NCI-H774 (cell line): ENCODE measurements around the gene MAPK14.
A peak's percentile ranks its signal among the peaks of the same experiment; 100 is the strongest.

ENCODE experiments used
- DNase-seq: peaks from one replicate; lab custom pipeline; 2025; lab: John Stamatoyannopoulos, UW

Gene MAPK14

DNA sequence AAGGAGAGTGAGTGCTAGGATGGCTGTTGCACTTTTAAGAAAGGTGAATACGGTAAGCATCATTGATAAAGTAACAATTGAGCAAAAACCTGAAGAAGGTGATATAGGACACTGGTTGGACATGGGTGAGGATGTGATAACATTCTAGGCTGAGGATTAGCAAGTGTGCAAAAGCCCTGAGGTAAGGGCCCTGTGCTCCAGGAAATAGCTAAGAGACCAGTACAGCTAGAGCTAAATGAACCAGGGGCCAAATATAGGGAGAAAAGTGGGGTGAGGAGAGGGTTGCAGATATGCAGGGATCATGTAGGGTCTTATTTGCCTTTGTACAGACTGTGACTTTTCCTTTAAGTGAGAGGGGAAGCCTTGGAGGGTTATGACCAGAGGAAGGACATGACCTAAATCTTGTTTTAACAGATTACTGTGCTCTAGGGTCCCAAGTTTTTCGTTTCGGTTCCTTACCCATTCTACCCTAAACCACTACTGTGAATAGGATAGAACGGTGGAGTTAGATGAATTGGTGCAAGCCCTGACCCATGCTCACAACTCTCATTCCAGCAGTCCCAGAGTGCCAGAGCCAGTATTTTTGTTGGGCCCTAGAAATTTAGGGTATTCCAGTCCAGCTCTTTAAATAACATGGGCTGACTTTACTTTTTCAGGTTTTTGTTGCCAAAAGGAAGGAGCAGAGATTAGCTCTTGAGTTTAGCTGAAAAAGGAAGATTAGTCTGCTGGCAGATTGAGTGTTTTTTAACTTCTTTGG is 10.7 kb downstream of the MAPK14 start:
- no peak for DNase-seq

DNA sequence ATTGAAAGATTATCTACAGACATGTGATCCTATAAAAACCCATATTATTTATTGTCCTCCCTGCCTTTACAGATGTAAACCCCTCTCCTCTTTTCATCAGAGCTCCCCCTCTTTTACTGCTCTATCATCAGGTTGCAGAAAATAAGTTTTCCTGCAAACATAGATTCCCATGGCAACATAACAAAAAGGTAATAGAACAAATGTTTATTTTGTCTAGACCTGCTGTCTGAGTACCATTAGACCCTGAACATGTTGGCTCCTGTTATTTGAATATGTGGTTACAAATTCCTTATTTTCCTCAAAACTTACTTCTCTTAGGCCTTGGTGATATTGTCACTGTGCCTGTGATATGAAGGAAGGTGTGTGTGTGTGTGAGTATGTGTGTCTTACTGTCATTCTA is 11.5 kb downstream of the MAPK14 start:
- DNase-seq: peak; percentile 16

DNA sequence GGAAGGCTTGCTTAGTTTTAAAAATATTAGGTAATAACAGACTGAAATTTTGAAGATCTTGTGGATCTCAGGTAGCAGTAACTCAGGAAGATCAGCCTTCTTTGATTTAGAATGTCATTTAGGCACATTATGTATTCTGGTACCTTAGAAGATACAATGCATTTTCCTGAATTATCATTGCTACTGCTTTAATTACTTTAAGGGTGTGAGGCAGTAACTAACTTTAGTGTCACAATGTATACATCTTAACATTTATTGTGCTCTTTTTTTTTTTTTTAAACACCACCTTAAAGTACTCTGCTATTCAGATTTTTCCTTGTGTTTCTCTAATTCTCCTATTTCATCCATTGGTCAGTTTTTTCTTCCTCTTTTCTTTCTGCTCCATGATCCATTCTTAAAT is 13.3 kb downstream of the MAPK14 start:
- DNase-seq: no peak

DNA sequence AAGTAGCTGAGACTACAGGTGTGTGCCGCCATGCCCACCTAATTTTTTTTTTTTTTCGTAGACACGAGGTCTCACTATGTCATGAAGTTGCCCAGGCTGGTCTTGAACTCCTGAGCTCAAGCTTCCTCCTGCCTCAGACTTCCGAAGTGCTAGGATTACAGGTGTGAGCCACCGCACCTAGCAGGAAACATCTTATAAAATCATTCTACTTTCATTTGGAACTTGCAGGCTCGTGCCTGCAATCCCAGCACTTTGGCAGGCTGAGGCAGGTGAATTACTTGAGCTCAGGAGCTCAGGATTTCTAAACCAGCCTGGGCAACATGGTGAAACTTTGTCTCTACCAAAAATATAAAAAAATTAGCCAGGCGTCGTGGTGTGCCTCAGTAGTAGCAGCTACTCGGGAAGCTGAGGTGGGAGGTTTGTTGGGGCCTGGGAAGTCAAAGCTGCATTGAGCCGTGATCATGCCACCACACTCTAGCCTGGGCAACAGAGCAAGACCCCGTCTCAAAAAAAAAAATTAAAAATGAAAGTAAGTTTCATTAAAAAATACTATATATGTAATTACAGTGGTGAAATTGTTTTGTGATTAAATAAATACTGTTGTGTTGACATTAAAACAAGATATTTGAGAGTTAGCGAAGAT is 15.1 kb downstream of the MAPK14 start:
- DNase-seq: no peak

DNA sequence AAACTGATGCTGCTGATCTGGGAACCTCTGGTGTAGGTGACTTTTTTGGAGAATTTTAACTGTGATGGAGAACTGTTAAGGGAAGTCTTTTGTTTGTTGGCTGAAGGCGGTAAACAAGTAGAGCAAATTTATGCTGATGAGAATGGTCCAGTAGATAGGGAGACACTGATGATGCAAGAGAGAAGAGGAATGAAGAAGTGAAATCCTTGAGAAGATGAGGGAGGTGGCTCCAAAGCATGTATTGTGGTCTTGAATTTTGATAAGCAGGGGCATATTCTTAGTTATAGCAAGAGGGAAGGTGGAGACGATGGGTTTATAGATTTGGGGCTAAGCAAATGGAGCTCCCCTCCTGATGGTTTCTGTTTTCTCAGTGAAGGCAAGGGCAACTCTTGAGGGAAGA is 22.0 kb downstream of the MAPK14 start:
- no peak for DNase-seq

DNA sequence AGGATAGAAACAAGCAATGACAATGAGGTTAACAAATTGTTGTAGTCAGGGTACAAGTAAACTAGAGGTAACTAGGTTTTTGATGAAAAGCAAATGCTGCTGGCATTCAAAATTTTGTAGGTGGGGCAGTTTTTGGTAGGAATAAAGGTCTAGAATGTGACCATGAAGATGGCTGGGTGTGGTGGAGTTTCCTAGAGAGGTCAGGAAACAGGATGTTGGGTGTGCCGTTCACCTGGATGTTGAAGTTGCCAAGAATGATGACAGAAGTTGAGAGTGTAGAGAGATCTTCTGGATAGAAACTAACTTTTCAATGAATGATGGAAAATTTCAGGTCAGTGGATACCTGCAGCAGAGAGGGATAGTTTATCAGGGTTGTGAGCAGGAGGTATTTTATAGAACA is 22.7 kb downstream of the MAPK14 start:
- no peak for DNase-seq

DNA sequence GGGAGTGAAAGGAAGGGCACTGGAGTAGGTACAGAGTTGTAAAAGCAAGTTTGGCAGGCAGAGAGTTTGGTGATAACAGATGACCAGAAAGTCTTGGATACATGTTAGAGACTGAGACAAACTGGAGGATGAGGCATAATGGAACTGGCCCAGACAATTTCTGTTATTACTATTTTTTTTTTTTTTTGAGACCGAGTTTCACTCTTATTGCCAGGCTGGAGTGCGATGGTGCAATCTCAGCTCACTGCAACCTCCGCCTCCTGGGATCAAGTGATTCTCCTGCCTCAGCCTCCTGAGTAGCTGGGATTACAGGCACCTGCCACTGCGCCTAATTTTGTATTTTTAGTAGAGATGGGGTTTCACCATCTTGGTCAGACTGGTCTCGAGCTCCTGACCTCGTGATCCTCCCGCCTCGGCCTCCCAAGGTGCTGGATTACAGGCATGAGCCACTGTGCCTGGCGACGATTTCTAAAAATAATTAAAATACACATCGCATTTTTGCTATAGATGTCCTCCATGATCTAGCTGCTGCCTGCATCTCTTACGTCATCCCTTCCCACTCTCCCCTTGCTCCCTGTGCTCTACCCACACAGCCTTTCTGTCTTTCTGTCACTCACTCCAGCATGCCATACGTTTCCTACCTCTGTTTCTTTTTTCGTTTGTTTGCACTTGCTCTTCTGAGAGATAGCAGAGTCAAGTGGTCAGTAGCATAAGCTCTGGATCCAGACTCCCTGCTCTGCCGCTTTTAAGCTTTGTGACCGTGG is 23.5 kb downstream of the MAPK14 start:
- no peak for DNase-seq

DNA sequence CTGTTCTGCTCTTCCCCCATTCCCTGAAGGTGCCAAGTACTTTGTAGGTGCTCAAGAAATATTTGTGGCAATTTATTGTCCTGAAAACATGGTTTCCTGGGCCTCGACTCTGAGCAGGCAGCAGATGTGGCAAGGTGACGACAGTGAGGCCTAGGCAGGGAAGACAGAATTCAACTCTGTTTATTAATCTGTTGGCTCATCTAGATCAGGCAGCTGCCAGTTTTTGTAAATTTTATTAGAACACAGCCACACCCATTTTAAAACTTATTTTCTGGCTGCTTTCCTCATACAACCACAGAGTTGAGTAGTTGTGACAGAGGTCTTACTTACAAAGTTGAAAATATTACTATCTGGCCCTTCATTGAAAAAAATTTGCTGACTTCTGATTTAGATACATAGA is 24.5 kb downstream of the MAPK14 start:
- DNase-seq: no peak

DNA sequence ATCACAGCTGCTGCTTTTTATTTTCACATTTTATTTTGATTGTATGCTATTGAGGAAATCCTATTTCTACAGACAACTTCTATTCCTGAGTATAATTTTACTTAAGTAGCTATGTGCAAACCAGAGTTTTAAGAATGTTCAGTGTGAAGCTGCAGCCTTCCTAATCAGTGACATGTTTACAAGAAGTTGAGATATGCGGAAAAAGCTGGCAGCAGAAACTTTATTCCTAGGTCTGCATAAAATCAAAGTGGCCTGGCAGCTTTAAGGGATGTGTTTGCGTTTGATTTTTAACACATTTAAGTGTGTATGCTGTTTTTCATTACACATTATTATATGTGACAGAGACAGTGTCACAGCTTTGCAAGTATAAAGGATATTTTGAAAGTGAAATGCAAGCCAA is 26.3 kb downstream of the MAPK14 start:
- DNase-seq: no peak

DNA sequence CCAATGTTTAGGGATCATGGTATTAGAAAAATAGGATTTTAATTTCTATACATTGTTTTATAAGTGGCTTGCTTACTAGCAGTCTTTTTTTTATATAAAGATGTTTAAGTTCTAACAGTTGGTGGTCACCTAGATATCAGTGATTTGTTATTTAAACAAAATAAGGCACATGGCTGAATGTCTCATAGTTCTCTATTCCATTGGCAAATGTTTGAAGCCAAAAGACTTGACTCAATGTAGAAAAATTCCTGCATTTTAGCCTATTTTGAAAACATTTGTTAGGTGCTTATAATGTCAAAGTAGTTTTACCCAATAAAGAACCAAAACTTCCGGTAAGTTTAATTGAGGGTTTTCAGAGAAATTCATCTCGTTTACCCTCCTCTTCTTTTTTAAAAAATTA is 26.8 kb downstream of the MAPK14 start:
- no peak for DNase-seq

DNA sequence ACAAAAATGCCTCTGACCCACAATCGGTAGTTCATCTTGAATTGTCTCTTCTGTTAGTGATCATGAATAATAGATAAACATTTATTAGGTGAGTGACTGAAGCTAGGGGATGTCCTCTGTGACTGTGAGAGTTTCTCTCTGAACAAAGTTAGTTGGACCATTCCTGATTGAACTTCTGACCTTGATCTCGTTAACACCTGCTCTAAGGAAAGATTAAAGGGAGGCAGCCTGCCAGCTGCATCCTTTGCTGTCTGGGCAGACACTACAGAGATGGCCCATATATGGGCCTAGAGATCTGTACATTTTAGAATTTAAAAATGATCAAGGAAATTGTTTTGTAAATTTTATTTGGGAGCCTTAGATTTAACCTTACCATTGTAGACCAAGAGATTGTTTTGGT is 27.3 kb downstream of the MAPK14 start:
- no peak for DNase-seq

DNA sequence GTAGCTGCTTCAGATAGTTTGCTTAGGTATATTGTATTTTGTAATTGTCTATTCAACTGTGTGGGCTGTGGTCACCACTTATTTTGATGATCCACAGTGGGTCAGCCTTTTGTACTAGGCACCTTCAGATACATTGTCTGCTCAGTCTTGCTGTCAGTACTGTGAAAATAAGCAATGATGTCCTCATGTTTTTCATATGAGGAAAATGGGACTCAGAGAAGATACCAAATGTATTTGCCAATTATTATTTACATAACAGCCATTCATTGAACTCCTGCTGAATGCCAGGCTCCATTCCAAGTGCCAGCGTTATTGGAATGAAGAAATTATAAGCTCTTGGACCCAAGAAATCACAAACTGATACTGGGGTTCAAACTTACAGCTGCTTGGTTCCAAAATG is 28.6 kb downstream of the MAPK14 start:
- no peak for DNase-seq

DNA sequence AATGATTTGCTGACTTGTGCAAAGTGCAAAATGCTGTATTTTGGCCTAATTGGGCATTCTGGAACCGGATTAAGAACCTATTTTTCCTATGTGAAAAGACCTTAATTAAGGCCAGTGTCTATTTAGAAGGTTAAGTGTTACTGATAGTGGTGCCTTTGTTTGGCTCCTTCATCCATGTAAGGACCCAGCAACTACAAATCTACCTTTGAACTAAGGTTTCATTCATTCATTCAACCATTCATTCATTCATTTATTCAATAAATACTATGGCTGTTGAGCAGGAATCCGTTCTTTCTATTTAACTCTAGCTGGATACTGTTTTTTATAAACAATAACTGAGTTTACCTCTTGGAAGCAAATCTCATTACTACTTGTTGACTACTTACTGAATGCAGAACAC is 33.6 kb downstream of the MAPK14 start:
- no peak for DNase-seq

DNA sequence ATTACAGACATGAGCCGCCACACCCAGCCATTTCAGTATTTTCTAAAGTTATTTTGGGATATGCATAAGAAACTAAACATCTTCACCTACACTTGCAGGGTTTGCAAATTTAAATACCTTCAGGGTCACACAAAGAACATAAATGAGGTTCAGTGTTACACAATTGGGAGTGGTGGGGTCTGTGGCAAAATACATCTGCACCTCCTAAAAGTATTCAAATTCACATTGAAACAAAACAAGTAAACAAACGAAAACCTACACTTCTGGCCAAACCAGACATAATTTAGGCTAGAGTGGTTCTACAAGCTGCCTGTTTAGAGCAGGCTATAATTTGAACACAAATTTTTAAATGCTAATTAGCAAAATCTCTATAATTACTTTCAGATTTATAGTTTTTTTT is 34.6 kb downstream of the MAPK14 start:
- no peak for DNase-seq

DNA sequence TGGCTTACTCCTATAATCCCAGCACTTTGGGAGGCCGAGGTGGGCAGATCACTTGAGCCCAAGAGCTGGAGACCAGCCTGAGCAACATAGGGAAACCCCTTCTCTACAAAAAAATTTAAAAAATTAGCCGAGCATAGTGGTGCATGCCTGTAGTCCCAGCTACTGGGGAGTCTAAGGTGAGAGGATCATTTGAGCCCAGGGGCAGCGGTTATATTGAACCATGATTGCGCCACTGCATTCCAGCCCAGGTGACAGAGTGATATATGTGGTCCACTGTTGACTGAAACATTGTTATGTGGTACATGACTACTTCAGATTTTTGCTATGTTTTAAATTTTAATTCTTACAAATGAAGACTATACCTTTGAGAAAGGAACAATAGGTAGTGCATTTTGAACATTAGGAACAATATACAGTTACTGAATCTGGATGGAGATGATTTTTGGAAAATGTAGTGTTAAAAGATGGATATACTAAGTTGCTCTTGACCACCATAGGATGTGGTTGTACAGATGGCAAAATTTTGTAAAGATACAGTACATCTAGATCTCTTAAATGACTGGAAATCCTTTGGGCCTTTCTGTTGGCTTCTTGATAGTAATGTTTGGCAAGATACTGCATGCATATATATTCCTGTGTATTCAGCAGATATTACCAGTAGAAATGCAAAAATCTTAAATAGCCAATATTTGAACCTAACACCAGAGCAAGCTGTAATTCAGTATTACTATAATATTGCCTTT is 35.9 kb downstream of the MAPK14 start:
- DNase-seq: no peak

DNA sequence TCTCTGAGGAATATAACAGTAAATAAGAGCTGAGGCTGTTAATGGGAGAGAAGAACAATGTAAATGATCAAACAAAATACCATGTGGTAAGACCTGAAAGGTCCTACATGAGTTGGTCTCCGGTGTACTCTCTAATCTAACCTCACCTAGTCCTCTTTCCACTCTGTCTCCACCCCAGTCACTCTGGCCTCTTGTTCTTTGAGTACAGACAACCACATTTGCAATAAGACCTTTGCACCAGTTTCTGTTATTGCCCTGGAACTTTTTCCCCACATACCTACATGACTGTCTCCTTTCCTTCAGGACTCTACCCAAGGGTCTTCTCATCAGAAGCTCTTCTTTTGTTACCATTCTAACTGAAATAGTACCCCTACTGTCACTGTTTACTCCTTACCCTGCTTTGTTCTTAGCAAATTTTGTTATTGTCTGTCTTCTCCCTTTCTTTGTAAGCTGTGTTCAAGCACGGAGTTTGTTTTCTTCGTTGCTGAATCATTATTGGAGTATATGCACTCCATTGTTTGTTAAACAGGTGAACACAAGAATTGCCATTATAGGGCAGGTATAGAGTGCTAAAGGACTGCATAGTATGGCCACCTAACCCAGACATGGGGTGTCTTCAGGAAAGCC is 37.3 kb downstream of the MAPK14 start:
- no peak for DNase-seq

DNA sequence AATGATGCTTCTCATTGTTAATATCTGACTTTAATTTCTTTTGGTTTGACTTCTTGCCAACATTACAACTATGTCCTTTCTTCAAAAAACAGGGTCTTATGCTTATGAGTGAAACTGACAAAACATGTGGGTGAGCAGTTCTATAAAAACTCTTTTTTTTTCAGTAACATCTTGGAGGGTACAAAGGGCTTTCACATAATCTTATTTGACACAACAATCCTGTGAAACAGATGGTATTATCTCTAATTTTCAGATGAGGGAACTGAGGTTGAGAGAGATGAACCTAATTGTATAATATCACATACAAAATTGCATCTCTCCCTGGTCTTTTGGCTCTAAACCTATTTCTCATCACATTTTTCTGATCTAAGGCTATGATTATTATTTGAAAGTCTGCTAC is 38.3 kb downstream of the MAPK14 start:
- no peak for DNase-seq

DNA sequence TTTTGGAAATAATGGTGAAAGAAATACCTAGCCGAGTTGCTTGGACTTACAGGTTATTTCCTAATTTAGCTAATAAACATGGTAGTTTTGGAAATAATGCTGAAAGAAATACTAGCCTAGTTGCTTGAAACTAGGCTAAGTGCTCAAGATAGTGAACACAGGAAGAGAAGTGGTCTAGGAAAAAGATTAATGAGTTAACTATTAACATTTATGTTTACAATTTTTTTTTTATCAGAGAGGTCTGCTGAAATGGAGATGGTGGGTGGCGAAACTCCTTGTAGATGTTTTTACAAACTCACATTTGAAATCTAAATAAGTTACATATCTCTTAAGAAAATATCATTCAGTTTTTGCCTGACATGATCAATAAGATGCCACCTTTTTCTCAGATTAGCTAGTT is 39.2 kb downstream of the MAPK14 start:
- DNase-seq: no peak

DNA sequence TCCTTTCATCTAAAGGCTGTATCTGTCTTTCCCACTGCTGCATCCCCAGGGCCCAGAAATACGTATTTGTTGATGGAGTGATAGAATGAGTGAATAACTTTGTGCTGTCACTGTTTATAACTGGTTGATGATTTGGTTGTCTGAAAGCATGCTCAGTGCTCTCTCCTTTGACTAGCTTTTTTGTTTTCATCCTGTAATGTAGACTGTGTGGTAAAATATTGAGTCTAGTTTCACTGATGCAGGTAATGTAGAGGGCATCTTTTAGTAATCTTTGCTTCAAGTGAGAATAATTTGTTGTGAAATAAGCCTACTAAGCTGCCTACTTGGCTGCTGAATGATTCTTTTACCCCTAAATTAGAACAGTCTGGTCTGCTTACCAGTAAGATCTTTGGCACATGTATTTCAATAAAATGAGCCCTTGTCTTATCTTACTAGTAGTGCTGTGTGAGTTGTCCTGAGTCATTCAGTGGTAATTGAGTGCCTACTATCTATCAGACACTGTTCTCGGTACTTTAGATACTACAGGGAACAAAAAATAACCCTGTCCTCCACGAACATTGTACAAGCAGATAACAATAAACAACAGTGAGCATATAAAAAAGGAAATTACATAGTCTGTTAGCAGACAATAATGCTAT is 39.9 kb downstream of the MAPK14 start:
- no peak for DNase-seq

DNA sequence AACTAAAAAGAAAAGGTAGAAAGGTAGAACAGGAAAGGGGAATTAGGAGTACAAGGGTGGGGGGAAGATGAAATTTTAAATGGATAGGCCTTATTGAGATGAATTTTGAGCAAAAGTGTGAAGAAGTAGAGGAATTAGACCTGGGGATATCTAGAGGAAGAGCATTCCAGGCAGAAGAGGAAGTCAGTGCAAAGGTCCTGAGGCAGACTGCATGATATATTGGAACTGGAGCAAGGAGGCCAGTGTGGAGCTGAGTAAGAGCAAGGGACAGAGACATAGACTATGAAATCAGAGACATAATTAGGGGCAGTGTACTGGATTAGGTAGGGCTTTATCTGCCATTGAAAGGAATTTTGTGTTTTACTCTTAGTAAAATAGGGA is 40.4 kb downstream of the MAPK14 start:
- DNase-seq: no peak

DNA sequence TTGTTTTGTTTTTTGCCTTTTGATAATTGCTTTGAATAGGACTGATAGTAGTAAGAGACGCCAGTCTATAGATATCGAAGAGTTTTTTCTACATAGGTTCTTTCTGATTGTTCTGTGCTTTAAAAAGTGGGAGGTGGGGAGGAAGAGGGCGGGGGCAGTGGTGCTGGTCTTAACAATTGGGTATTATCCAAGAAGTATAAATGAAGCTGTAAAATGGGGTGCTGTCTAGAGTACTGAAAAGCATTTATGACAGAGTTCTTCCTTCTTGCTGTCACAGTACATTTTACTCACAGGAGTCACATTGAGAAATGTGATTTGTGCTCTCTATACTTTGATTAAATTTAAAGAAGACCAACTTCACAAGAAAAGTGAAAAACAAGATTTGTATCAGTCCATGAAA is 41.0 kb downstream of the MAPK14 start:
- no peak for DNase-seq

DNA sequence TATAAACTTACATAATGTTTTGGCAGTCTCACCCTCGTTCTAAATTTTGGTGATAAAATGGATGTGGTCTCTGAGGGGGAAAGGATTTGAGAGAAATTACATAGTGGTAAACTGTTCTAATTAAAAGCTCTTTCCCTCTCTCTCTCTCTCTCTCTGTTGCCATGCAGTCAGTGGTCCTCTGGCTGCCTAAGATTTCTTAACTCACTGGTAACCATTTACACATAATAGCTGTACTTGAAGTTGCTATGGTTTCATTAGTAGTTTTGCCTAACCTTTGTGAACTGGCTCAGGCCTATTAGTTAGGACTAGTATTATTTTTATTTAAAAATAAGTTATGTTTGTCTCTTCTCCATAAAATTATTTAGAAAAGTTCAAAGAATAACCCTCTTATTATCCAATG is 42.0 kb downstream of the MAPK14 start:
- DNase-seq: no peak
